GM21737 (cell line): ENCODE results near the gene FAM174A.

ENCODE experiments used
- ATAC-seq: cut with Tn5 transposase; IDR thresholded peaks from one replicate; pipeline ENCODE4 v1.9.1; 2021; ENCODE audit warnings: mild to moderate bottlenecking, moderate library complexity; ENCODE audit not compliant: unreplicated experiment

Gene FAM174A

DNA sequence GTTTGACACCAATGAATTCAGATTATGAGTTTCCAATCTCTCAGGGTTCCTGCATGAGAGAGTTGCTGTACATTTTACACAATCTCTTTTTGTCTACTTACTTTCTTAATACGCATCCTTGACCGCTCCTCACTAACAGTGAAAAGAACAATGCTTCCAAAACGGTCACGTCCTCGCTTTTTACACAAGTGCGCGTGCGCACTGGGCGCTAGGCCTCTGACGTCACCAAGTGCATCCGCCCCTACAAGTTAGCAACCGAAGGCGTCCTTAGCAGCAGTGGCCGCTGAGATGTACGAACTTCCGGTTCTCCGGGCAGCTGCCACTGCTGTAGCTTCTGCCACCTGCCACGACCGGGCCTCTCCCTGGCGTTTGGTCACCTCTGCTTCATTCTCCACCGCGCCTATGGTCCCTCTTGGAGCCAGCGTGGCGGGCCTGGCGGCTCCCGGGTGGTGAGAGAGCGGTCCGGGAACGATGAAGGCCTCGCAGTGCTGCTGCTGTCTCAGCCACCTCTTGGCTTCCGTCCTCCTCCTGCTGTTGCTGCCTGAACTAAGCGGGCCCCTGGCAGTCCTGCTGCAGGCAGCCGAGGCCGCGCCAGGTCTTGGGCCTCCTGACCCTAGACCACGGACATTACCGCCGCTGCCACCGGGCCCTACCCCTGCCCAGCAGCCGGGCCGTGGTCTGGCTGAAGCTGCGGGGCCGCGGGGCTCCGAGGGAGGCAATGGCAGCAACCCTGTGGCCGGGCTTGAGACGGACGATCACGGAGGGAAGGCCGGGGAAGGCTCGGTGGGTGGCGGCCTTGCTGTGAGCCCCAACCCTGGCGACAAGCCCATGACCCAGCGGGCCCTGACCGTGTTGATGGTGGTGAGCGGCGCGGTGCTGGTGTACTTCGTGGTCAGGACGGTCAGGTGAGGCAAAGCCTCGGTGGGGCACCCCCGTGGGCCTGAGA, at the start of gene FAM174A:
FAM174A (plus strand) TSS at position 315 of the 946 bp plus-strand sequence; CDS start at position 472, 157 bp downstream.
- peak; percentile 97 for ATAC-seq

DNA sequence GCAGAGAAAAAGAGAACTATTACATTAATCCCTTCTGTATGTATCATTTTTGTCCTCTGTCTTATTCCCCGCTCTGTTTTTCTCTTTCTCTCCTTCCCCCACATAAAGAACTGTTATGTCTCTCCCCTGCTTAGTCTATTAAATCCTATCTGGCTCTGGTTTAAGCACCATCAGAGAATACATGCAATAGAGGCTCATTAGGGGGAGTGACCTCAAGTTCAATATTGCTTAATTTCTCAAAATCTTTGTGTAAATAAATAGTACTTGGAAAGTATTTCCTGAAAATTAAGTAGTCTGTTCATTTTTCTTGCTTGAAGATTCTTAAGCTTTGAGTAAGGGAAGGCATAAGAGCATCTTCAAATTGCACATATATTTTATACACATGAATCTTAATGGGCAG, 41.2 kb upstream of the FAM174A start:
- ATAC-seq: no peak

DNA sequence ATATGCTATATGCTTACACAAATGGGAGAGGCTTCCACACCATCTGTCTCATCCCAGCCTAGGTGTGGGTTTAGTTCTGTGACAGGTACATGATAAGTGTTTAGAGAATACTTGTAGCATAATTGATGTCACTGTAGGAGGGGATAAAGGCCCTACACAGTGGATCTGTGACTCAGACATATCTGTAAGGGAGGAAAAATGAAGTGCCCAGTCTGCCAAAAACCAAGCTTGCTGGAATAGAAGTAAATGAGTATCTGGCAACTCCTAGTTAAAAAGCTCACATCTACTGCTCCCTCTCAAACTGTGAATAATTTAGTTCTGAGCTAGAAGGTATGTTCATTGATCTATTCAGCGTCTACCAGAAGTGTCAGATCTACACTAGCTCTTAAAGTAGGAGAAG, 38.9 kb upstream of the FAM174A start:
- no peak for ATAC-seq

DNA sequence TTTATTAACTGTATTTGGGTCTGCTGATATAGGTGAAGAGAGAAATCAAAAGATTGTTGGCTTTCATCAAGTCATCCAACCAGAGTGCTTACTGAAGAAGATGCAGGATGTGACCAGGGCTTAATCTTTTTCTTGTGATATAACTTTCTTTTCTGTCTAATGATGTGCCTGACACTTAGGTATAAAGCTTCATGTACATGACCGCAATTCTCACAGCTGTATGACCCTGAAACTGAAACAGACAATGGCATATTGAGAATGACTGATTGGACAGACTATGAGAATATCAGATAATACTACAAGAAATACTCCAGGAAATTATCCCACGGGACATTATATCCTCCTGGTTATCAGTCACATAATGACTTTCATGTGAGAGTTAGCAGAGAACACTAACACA, 32.5 kb upstream of the FAM174A start:
- ATAC-seq: no peak

DNA sequence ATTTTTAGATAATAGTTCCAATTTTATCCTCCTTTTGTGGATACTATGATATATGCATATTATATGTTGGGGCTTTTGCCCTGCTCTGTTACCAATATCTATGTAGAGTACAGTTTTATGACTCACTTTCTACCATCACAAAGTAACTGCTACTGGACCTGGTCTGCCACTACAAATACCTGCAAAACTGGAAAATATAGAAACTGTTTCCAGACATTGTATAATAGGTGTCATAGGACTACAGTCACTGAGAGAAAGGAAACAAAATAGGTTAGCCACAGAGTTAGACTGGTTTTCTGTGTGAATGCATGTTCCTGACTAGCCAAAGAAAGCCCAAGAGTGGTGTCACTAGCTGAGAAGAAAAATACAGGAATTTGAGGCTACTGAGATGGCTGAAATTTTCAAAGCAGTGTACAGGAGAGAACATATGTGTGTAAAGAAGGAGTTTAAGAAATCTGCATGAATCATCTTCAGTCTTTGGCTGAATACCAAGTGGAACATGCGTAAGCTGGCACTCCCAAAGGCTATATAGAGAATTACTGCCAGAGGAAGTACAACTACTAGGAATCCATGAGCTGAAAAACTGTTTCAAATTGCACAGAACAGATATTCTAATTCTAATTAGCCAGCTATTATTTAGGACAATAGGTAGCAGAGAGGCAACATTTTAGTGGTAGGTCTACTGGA, 29.0 kb upstream of the FAM174A start:
- no peak for ATAC-seq

DNA sequence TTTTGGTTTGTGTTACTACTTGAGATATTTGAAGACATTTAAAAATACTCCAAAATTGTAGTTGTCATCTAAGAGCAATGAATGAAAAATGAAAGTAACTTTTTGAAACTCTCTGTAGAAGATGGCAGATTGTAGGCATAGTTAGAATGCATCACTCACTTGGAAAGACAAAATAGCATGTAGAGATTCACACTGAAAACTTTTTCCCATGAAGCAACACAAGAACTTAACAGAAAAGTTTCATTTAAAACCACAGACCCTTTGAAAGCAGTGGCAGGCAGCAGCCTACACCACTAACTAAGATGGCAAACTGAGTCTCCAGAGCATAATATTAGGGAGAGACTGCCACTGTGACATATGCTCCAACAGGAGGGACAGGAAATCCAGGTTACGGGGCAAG, 18.9 kb upstream of the FAM174A start:
- ATAC-seq: peak; percentile 54

DNA sequence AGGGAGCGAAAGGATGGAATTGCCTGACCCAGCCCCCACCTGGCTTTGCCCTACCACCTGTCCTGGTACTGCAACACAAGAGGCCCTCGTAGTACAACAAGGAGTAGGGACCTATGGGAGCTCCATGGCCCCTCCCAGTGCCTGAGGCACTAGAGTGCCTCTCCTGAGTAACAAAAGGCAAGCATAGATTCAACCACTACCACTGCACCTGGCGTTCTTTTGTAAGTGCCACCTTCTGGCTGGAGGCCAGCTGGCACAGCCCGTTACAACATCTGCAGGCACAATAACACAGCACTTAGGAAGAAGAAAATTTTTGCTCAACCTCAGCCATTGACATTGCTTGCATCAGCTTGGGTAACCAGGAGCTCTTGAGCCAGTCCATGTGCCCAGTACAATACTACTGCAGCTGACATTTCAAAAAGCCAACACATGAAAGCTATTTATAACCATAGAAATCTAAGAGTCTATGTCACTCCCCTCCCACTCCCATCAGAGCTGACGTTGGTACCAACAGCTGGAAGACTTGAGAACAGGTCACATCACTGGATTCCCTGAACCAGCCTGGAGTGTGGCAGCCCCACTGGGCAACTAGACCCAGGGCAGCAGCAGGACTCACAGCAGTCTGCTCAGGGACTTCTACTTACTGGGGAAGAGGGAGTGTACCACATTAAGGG, 17.7 kb upstream of the FAM174A start:
- ATAC-seq: no peak

DNA sequence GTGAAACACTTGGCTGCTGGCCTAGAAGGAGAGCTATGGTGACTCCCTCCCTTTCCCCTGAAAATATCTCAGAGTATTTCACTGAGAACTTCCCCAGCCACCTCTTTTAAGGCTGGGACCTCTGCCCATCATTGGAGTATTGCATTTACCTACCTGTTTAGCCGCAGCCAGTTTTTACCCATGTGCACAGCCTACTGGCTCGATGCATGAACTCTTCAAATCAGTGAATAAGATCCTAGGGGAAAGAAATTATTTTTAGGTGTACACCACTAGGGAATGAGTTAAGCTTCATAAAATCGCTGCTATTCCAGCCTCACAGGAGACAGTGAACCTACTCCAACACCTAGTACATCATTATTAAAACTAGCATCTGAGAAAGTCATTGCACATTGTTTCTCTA, 16.8 kb upstream of the FAM174A start:
- ATAC-seq: no peak

DNA sequence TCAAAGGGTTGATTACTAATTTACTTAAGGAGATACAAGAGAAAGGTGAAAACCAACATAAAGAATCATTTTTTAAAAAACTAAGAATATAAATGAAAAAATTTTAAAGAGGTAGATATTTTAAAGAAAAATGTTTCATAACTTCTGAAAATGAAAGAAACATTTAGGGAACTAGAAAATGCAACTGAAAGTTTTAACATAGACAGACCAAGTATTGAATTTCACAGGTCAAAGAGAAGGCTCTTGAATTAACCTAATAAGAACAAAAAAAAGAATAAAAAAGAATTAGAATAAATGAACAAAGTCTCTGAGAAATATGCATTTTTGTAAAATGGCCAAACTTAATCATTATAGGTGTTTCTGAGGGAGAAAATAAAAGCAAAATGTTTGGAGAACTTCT, 16.1 kb upstream of the FAM174A start:
- no peak for ATAC-seq

DNA sequence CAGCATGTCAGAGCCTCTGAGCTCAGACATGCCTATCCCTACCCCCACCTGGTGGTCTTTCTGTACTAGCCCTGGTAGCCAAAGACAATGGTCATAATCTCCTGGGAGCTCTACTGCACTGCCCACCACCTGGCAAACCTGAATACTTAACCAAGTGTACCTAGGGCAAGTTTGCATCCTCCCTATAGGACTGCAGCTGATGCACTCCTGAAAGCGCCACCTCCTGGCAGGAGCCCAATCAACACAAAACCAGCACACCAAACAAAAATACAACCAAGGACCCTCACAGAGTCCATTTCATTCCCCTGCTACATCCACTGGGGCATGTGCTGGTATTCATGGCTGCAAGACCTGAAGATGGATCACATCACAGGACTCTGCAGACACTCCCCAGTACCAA, 14.8 kb upstream of the FAM174A start:
- no peak for ATAC-seq

DNA sequence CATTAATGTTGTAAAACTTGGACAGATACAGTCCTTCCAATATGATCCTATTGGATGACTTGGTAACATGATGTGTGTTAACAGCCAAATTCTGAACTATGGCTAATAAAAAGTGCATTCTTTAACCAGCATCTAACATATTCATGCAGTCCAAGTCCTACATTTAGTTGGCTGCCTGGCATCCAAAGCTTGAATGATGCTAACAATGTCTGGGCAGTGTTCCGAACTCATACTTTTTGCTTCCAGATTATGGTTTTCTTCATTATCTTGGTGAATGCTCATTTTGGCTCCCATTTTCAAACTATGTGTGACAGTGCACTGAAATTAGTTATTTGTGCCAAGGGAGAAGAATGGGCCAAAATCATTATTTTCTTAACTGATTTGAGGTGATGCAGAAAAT, 2.8 kb downstream of the FAM174A start:
- no peak for ATAC-seq

DNA sequence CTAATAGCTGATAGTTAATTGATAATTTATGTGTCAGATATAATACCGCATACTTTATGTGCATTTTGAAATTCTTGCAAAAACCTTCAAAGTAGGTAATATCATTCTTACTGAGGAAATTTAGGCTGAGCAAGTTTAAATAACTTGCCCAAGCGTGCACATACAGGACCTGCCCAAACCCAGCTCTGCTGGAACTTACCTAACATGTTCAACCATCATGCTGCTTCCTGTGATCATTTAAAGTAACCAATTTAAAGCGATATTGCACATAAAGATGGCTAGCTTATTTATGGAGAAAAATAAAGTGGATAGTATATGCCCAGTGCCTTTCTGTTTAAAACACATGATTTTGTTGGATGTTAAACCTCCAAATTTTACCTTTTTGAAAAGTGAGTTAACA, 4.3 kb downstream of the FAM174A start:
- no peak for ATAC-seq

DNA sequence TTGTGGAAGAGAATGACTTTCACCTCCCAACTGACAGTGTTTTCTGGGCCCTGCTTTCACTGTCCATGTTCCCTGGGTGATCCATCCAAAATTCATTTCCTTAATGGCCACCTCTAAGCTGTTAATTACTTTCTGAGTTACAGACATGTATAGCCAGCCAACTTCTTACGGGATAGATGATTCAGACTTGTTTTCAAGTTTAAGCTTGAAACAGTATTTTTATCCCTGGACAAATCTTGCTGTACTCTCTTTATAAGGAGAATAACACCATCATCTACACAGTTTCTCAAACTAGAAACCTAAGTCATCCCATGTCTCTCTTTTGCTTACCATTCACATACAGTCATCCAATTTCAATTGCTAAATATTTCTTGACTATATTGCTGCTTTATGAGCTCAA, 6.9 kb downstream of the FAM174A start:
- ATAC-seq: no peak

DNA sequence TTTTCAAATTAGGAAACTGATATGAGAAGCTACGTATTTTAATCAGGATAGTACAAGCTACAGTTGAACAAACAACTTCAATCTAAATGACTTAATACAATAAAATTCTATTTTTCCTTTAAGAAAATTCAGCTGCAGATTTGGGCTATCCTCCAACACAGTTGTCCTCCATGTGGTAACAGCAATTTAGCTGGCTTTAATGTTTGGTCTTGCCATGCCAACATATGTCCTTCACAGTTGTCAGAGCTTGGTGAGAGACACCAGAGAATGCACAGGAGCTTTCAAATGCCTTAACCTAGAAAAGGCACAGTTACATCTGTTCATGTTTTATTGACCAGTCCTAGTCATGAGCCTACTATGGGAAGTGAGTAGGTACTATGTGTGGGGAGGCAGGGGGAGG, 10.8 kb downstream of the FAM174A start:
- ATAC-seq: no peak

DNA sequence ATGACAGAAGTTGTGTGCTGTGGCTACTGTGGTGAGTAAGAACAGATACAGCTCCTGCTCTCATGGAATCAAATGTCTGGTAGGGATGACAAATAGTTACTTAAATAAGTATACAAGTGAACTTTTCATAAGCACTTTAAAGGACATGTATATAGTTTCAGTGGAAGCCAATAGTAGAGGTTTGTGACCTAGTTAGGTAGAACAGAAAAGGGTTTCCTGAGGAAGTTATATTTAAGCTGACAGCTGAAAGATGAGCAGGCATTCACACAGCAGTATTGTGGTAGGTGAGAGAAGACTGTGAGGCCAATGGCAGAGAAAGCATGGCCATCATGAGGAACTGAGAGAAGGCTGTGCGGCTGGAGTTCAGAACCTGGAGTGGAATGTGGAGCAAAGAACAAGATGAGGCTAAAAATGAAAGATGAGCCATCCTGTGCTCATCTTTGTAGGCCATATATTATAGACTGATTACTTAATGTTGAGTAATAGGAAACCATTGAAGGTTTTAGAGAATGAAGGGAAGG, 15.4 kb downstream of the FAM174A start:
- ATAC-seq: peak; percentile 91

DNA sequence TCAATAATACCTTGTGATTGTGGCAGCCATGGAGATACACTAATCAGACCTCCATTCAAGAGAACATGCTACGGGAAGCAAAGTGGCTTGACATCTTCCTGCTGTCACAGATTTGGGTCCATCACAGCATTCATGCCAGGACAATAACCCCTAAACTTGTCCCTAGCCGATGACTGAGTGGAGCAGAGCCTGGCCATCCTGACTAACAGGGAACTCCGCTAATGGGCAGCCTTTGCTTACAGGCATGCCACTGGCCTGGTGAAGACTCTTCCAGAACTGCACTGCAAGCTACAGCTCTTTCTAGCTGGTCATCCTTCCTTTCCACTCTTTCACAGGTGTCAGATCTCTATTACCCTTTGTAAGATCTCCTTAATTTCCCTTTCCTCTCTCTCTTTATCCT, 16.0 kb downstream of the FAM174A start:
- ATAC-seq: no peak

DNA sequence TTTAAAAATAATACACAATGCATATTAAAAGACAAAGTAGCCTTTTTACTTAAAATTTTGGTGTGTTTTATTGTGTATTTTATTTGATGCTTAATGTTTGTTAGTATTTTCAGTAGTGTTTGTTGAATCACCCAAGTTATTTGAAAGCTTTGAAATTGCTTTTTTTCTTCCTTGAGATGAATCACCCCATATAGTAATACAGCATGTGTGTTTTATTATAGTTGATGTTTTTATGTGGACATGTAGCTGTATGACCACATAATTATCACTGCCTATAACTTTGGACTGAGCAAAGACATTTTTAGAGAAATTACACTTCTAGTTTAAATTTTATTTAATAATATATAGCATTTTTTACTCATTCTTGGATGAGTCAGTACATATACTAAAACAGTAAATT, 18.0 kb downstream of the FAM174A start:
- no peak for ATAC-seq

DNA sequence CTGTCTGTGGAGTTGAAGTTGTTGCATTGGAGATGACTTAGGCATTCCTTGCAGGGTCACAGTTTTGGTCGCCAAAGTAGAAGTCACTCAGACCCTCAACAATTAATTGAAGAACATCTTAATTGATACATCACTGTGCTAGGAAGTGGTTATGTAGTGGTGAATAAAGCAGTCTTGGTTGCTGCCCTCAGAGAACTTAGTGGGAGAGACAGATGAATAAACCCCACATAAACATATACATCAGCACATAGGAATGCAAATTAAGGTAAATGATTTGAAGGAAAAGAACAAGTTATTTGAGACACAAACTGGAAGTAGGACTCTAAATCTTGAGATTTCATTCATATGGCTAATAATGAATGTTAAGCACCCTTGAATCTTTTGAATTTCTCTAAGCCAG, 25.7 kb downstream of the FAM174A start:
- no peak for ATAC-seq

DNA sequence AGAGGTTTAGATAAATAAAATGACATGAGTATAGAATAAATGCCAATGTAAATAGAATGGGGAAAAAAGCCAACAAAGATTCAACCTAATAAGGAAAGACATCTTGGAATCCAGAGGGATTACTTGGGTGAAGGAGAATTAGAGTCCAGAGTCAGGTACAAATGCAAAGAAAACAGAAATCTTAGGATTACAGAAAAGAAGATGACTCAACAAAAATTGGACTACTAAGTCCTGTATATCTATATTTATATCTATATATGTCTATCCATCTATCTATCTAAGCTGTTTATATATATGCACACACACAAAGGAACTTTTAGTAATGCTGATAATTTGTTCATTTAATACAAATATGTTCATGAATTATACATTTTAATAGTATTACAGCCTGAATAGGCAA, 27.6 kb downstream of the FAM174A start:
- ATAC-seq: no peak

DNA sequence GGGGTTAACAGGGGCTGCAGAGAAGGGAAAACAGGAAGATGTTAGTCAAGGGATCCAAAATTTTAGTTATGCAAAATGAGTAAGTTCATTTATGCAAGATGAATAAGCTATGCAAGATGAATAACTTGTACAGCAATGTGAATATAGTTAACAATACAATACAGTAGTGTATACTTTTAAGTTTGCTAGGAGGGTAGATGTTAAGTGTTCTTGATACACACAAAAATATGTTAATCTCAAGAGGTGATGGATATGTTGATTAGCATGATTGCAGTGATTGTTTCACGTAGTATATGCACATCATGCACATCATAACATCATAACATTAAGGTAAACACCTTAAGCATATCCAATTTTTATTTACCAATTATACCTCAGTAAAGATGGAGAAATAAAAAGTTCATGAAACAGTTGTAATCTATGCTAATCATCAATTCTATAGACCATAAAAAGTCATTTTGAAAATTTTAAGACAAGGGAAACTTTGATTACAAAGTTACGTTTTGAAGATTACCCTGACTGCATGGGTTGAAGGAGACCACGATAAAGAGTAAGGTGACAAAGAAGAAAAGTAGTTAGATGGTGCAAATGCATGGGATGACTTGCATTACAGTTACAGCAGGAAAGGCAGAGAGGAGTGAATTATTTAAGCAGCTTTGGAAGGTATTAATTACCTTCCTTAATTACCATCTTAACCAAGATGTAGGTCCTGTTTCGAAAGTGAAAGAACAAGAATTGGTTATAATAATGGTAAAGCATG, 31.4 kb downstream of the FAM174A start:
- no peak for ATAC-seq

DNA sequence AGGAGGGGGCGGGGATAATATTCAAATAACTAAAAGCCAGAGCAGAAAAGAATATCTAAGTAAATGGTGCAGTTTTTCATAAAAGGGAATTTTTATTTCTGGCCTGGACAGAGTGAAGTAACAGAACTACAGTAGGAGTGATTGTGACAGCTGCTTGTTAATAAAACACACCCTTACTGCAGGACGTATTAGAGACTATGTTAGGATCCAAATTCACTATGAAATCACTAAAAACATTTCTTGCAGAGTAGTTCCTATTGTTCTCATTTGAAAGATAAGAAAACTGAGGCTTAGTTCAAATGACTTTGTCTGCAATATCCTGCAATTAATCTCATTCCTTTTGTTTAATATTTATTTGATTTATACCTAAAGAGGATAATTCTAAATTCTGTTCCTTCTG, 39.5 kb downstream of the FAM174A start:
- ATAC-seq: no peak
